HG03064 (cell line): ENCODE data around the gene CACNA1C.

Experiments used
- ATAC-seq: cut with Tn5 transposase; IDR thresholded peaks from one replicate; pipeline ENCODE4 v1.9.1; 2021; ENCODE audit warnings: low read depth; ENCODE audit not compliant: unreplicated experiment

The CACNA1C gene

GRCh38 chr12:2523844-2524243 lies 471.1 kb downstream of the CACNA1C start:
- ATAC-seq, result no peak

- ATAC-seq, result no peak
These were observed 473.6 kb downstream of the CACNA1C start for GRCh38 chr12:2526371-2526770.

DNA sequence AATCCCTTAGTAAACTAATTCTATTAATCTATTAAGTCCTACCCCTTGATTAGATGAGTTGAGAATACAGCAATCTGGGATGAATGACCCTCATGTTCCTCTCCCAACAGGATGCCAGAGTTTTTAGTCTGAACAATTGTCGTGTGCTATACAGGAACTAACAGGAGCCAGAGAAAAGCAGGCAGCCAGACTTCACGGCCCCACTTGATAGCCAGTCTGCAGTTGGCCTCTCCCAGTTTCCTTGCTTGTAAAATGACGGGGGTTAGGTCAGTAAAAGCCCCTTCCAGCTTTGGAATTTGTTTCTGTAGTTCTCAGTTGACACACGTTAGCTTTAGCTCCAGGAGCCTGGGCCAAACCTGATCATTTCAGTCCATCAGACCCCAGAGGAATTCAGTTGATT lies 475.2 kb downstream of the CACNA1C start:
- no peak for ATAC-seq

GRCh38 chr12:2529807-2530206 lies 477.0 kb downstream of the CACNA1C start:
- no peak for ATAC-seq

- ATAC-seq, result no peak
These were observed 478.6 kb downstream of the CACNA1C start for GRCh38 chr12:2531371-2531770.

DNA sequence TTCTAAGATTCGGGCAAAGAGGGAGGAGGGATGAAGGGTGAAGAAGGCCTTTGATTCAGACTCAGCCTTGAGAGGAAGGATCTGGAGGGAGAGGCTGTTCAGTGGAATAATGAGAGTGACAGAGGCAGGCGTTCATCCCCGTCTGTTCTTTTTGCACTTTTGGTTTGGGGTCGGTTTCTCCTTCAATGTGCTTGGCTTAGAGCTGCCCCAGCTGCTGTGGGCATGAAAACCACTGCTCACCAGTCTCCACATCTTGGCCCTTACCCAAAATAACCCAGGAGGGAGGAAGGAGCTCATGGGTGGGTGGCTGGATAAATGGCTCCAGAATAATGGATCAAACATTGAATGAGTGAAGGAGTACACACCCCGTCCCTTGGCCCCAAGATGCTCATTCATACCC lies 480.2 kb downstream of the CACNA1C start:
- ATAC-seq, result no peak

DNA sequence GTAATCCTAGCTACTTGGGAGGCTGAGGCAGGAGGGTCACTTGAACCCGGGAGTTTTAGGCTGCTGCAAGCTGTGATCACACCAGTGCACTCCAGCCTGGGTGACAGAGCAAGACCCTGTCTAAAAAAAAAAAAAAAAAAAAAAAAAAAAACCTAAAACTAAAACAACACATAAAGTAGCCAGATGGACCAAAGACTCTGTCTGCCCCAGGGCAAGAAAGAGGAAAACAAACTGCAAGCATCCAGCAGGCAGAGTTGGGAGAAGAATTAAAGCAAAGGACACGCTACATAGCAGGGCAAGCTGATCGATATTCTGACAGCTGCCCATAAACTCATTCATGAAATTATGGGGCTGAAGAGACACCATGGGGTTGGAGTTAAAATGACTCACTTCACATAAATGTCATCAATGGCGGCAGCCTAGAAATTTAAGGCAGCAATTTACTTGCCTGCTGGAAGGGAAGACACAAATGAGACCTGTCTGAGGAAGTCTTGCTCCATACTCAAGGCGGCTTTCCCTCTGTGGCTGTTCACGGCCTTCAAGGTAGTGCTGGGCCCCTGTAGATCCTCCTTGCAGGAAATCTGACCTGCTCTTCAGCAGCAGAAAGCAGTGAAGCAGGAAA lies 482.9 kb downstream of the CACNA1C start:
- ATAC-seq, result no peak

GRCh38 chr12:2536724-2537123 lies 483.9 kb downstream of the CACNA1C start:
- no peak for ATAC-seq

DNA sequence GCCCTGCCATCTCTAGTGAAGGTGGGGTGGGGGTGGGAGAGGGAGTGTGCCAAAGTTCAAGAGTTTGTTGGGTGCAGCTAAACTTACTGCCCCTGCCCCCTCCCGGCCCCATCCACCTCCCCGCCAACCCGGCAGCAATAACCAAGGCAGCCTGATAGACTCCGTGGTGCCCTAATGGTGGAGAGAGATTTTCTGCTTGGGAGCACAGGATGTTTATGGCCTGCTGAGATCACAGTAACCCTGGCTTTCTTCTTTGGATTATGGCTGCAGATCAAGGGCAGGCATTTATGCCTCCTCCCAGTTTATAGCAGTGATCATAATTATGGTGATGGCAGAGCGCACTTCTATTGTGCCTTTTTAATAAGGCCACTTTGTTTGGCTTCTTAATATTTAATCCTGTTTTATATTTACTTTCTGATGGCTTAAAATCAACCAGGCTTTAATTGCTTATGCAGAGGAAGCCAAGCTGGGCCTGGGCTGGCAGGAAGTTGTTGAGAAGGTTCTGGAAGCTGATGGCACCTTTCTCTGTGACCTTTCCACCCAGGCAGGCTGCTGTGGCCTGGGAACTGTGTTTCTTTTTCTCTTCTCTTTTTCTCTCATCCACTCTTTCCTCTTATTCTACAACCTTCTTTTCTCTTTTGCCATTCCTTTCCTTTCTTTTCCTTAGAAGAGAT lies 485.2 kb downstream of the CACNA1C start:
- ATAC-seq, result no peak

DNA sequence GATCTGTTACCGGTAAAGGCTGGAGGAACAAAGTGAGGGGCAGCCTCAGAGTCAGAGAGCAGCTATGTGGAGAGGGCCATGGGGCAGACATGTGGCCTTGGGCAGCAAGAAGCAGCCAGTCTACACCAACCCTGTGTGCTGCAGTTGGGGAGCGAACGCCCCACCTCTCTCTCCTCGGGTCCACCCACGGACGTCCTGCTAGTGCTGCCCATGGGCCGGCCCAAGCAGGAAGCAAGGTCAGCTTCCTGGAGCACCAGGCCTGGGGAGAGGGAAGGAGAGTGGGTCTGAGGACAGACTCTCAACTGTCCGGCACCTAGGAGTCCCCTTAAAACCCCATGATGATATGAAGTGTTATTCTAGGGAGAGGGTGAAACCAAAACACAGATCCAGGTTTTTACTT lies 487.2 kb downstream of the CACNA1C start:
- no peak for ATAC-seq

DNA sequence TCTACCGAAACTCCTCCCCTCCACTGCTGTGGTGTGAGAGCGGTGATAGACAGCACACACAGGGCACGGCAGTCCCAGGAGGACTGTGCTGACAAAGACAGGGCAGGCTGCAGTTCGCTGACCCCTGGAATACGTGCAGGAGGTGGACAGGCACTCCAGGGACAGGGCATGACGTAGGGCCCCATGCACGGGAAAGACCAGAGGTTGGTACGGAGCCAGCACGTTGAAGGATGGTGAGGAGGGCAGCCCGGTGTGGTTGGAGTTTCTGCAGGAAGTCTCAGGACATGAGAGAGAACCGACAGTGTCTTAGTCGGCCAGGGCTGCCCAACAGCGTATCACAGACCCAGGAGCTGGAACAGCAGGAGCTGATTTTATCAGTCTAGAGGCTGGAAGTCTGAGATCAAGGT lies 487.8 kb downstream of the CACNA1C start:
- no peak for ATAC-seq

DNA sequence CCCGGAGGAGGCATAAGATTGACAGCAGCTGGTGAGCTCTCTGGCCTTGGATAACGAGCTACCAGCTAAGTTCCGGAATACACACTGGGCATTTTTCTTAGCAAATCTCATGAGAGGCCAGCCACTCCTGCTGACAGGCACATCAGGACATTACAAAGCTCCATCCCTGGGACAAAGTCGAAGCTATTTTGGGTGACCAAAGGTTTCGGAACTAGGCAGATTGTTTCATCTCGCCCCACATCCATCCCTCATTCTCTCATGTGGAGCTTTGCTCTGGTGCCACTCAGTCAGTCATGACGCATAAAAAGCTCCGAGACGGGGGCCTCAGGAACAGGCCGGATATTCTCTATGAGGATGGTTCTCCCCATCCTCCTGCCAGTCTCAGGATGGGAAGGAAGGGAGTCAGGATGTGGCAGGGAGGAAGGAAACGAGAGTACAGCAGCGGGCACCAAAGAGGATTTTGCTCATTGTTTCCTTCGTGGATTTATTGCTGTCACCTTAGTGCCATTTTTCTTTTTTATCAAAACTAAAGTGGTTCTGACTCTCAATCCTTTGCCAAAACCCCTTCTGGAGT lies 488.9 kb downstream of the CACNA1C start:
- ATAC-seq, result no peak

DNA sequence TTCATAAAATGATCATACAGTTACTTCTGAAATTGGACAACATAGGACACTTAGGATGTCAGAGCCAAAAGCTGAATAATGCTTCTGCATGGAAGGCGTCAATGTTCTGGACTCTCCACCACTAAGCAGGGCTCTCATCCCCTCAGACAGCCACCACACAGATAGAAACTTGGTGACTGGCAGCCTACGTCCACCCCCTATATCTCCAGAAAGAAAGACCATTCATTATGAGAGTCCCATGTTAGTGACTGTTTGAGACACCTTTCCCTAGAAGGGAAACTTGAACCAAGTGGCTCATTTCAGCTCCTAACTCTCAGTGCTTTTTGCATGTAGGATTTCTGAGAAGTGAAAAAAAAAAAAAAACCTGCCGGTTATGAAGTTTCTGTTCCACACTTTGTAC lies 491.0 kb downstream of the CACNA1C start:
- ATAC-seq, result no peak

- no peak for ATAC-seq
These were observed 491.4 kb downstream of the CACNA1C start for GRCh38 chr12:2544230-2544629.

DNA sequence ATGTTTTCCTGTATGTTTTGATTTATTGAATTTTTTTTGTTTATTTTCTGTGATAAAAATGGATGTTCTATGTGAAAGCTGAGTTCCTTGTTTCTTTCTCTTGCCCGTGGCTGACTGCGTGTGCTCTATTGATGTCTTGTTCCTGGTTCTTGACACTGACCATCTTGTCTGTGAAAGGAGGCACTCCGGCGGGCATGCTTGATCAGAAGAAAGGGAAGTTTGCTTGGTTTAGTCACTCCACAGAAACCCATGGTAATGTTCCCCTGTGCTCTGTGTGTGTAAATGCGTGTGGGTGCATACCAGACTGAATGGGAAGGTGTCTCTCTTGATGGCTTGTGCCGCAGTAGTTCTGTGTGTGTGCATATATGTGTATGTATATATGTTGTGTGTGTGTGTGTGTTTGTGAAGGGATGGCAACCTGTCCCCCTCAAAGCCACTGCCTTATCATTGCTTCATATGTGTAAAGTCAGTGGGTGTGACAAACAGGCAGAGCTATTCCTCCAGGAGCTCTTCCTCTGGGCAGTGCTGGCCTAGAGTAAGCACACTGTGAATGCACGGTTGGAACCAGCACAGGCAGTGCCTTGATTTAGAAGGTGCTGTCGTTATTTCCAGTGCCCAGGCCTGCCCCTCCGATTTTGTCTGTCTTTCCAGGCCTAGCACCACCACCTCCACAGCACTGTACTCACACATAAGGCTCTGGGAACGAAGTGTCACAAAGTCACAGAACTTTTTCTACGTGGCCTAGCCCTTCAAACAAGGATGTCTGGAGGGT lies 494.7 kb downstream of the CACNA1C start:
- no peak for ATAC-seq

- no peak for ATAC-seq
These were observed 495.3 kb downstream of the CACNA1C start for GRCh38 chr12:2548081-2548480.

DNA sequence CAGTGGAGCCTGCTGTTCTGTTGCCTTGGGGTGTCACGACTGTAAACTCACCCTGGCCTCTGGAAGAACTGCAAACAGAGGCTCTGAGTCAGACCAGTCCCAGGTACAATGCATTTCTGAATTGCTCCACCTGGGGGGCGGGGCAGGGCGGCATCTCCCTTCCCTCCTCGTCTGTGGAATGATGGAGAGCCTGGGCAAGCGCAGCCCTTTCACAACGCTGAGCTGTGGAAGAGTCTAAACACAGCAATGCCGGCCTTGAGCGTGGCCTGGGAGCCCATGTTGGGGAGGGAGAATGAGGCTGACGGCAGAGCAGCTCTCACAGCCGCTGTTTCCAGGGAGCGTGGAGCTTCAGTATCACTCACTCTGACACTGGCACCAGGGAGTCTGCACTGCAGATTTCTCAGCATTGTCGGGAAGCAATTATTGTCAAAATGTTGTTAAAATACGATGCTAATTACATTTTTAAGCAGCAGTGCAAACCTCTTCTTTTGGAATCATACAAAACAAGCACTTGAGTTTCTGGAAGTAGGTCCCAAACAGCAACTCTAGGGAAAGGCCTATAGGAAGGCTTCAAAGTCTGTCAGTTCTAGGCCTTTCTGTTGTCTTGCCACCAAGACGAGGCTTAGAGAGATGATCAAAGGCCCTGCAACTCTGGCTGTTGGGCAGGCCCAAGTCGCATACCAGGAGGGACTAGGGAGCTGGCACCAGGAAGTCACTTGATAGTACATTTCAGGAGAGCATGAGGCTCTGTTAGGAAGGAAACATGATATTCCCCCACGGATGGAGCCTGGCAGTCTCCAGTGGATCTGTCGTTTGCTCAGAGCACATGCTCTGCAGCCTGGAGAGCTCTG lies 498.0 kb downstream of the CACNA1C start:
- ATAC-seq, result no peak

- no peak for ATAC-seq
These were observed 498.7 kb downstream of the CACNA1C start for GRCh38 chr12:2551412-2551900.

- ATAC-seq, result no peak
These were observed 499.4 kb downstream of the CACNA1C start for GRCh38 chr12:2552000-2552756.
